Uterus (tissue), 2 donors: ENCODE measurements around the gene SSBP1.

Experiments
- CTCF ChIP-seq, 4 experiments: fragments of 200-600 bp in 2 of 4; fragments of 450-650 bp in 2 of 4; sonication (generic) in 2 of 4; IDR thresholded peaks; one replicate each; pipeline ENCODE4 v1.5.1; 2016 to 2019; ENCODE audit warnings: antibody characterized with exemption in 4 of 4, mild to moderate bottlenecking in 2 of 4, moderate library complexity in 1 of 4
- POLR2A ChIP-seq, 2 donors: fragments of 450-650 bp; IDR thresholded peaks; one replicate each; pipeline ENCODE4 v1.6.1; 2016; ENCODE audit warnings: antibody characterized with exemption in 2 of 2, mild to moderate bottlenecking in 1 of 2, moderate library complexity in 1 of 2

- TF ChIP-seq CTCF (IDR thresholded peaks at IDR 0.05) (peak in 1 of 4 experiments; percentile 3), POLR2A (IDR thresholded peaks at IDR 0.05) (no peak)
Measured at GRCh38 chr7:141754939-141755338, 16.8 kb downstream of the SSBP1 start.
